Right lobe of liver (tissue), 6 donors: ENCODE data around the gene GPC5. TPM values are rescaled to one million over a fixed set of nuclear protein-coding genes. Genes with fewer than 3 reads are reported as not detected.

Experiments
- ATAC-seq, 4 donors: fragments of 200-7000 bp; cut with Tn5 transposase; one replicate each; pipeline ENCODE4 v1.9.1; 2020; ENCODE audit warnings: mild to moderate bottlenecking in 4 of 4, moderate library complexity in 4 of 4
- DNase-seq, 3 donors: peaks; one replicate each; pipeline ENCODE4 v3.0.0-alpha.2; 2020
- H3K27ac ChIP-seq, 3 donors: fragments of 200-600 bp; one replicate each; pipeline ENCODE4 v1.8.0; 2022
- H3K27me3 ChIP-seq, 2 donors: fragments of 200-600 bp; one replicate each; pipeline ENCODE4 v1.8.0; 2022
- H3K36me3 ChIP-seq, 4 donors: fragments of 200-600 bp; sonication (generic) in 1 of 4; one replicate each; pipeline versions ENCODE4 v1.5.1 to v1.8.0; 2017 to 2022; ENCODE audit warnings: control low read depth in 1 of 4
- H3K4me1 ChIP-seq, 4 donors: fragments of 200-600 bp; sonication (generic) in 1 of 4; one replicate each; pipeline versions ENCODE4 v1.5.1 to v1.8.0; 2017 to 2022; ENCODE audit warnings: control low read depth in 1 of 4
- H3K4me3 ChIP-seq, 3 donors: fragments of 200-600 bp; one replicate each; pipeline ENCODE4 v1.8.0; 2022
- H3K9me3 ChIP-seq, 4 donors: fragments of 200-600 bp; sonication (generic) in 1 of 4; one replicate each; pipeline versions ENCODE4 v1.5.1 to v1.8.0; 2017 to 2022; ENCODE audit warnings: control low read depth in 1 of 4
- POLR2A ChIP-seq: fragments of 450-650 bp; IDR thresholded peaks from one replicate; pipeline ENCODE4 v1.6.1; 2017; ENCODE audit warnings: antibody characterized with exemption, mild to moderate bottlenecking
- WGBS: methylation state at CpG from one replicate; pipeline ENCODE4 v1.1.6; 2018; ENCODE audit warnings: low coverage, low lambda C conversion rate; ENCODE audit not compliant: insufficient coverage; ENCODE audit errors: missing lambda C conversion rate; 5-methylcytosine and 5-hydroxymethylcytosine counted together
- intact Hi-C, 2 donors: fragments of 100-400 bp; cut with DNase I; formaldehyde crosslinking; loops; one replicate each; pipeline versions ENCODE4 v1.11.2 to v1.14.1; 2022
- total RNA-seq, 6 experiments: library from RNA; depleted of rRNA in 2 of 6; stranded (reverse); fragments of >200 nt in 2 of 6; fragmentation: NEBNext Ultra II Directional in 3 of 6; extraction: Animal tissue kit (Norgen Biotek cat#: 25700) in 3 of 6; gene quantifications; one replicate each; pipeline versions ENCODE4 v1.1.0 to v1.2.4, GENCODE V29; 2016 to 2023
- TF ChIP-seq, protein P1 (sequence below), 4 donors: fragments of 200-600 bp in 3 of 4; fragments of 450-650 bp in 1 of 4; IDR thresholded peaks; one replicate each; pipeline versions ENCODE4 v1.5.1 to v1.8.0; 2016 to 2022; ENCODE audit warnings: antibody characterized with exemption in 4 of 4, mild to moderate bottlenecking in 2 of 4
- donor health status: DM: no; HTN: yes; CAD: no.
- donor health status: DM: no; HTN: no; CAD: no.
- donor health status: DM: no; HTN: no; CAD: no.
- donor health status: DM: no; HTN: yes; CAD: no.
- donor health status: DM: no; HTN: yes; CAD: no.

GPC5 gene
- total RNA-seq, 6 experiments from 2014 or later: 0.12 to 0.99 (median 0.66) TPM

DNA sequence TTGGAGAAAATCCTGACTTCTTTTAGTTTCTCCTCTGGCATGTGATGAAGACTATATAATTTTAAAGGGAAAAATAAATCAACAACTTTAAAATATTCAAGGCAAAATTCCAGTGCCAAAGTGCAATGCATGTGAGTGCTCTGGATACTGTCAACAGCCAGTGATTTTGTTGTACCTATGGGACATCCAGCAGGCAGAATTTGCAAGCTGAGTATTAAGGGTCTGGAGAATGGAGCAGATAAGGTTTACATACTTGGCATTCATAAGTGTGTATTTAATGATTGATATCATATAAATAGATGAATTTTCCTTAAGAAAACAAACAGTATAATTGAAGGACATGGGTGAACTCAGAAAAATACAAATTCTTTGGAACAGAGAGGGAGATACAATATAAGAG, 703.4 kb downstream of the GPC5 start:
- Histone ChIP-seq H3K27ac (no peak overlapping the region), H3K36me3 (no peaks in the 10 kb centered on the region), H3K27me3 (no peaks in the 10 kb centered on the region), H3K4me3 (no peak overlapping the region), H3K9me3 (no peaks in the 10 kb centered on the region), H3K4me1 (no peaks in the 10 kb centered on the region)
- DNase-seq (no peak), ATAC-seq (no peak)
- TF ChIP-seq, protein P1, sequence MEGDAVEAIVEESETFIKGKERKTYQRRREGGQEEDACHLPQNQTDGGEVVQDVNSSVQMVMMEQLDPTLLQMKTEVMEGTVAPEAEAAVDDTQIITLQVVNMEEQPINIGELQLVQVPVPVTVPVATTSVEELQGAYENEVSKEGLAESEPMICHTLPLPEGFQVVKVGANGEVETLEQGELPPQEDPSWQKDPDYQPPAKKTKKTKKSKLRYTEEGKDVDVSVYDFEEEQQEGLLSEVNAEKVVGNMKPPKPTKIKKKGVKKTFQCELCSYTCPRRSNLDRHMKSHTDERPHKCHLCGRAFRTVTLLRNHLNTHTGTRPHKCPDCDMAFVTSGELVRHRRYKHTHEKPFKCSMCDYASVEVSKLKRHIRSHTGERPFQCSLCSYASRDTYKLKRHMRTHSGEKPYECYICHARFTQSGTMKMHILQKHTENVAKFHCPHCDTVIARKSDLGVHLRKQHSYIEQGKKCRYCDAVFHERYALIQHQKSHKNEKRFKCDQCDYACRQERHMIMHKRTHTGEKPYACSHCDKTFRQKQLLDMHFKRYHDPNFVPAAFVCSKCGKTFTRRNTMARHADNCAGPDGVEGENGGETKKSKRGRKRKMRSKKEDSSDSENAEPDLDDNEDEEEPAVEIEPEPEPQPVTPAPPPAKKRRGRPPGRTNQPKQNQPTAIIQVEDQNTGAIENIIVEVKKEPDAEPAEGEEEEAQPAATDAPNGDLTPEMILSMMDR (IDR thresholded peaks at IDR 0.05): no peak
- no peak for TF ChIP-seq POLR2A
- intact Hi-C loops: no loop called here

DNA sequence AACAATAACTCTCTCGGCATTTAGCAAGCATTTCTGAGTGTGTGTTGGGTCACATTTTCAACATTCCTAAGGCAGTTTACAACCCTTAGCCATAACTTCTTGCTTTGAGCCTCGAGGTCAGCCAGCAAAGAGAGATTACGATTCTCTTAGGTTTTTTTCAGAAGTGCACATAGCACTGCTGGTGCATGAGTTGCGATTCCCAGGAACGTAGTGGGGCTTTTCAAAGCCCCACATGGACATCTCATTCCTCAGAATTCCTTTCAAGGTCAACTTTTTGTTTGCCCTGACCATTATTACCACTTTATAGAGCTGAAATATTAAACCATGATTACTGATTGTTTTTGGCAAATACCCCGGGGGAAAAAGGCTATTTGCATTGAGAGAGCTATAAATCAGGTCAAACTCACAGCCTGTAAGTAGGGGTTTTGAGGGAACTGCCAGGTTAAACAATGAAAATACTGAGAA, 705.3 kb downstream of the GPC5 start:
- ATAC-seq: no peak
- no peak for DNase-seq
- WGBS: 41% methylated on average over 6 of the region's 6 CpGs
- no peak for TF ChIP-seq POLR2A
- TF ChIP-seq, protein P1 (IDR thresholded peaks at IDR 0.05): no peak
- no peaks in the 10 kb centered on the region for H3K4me1 ChIP-seq
- H3K27me3 ChIP-seq: no peaks in the 10 kb centered on the region
- H3K36me3 ChIP-seq: no peaks in the 10 kb centered on the region
- intact Hi-C loops: no loop called here
- no peak overlapping the region for H3K27ac ChIP-seq
- no peak overlapping the region for H3K4me3 ChIP-seq
- H3K9me3 ChIP-seq: no peaks in the 10 kb centered on the region

DNA sequence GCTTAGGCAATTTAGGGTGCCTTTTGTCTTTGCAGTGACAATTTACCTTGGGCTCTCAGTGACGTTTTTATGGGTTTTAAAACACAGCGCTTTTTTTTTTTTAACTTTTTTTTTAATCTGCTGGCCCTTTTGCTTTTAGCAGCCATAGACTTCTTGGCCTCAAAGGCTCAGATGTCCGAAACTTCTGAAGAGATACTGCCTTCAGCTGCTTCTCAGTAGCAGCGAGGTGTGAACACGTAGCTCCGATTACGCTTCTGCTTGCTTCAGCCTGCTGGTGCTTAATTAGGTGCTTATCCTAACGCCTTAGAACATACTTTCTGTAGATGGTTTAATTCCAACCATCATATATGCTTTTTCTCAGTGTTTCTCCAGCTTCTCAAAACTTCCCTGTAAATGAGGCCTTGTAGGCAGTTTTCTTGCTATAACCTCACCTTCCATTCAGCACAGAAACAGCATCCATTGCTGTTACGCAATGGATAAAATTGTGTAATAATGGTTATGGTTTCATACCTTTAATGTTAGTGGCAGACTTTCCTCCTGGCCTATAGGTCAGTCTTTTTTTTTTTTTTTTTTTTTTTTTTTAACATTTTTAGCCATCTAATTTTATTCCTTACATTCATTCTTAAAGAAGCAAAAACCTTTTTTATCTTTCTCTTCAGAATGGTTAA, 723.9 kb downstream of the GPC5 start:
- H3K4me3 ChIP-seq: no peak overlapping the region
- H3K9me3 ChIP-seq: no peaks in the 10 kb centered on the region
- TF ChIP-seq, protein P1 (IDR thresholded peaks at IDR 0.05): no peak
- no peak for TF ChIP-seq POLR2A
- ATAC-seq (no peak), DNase-seq (no peak)
- intact Hi-C loops: no loop called here
- H3K27ac ChIP-seq: no peak overlapping the region
- H3K36me3 ChIP-seq: no peaks in the 10 kb centered on the region
- no peaks in the 10 kb centered on the region for H3K27me3 ChIP-seq
- H3K4me1 ChIP-seq: no peaks in the 10 kb centered on the region
- WGBS: 89% methylated on average over 9 of the region's 9 CpGs

DNA sequence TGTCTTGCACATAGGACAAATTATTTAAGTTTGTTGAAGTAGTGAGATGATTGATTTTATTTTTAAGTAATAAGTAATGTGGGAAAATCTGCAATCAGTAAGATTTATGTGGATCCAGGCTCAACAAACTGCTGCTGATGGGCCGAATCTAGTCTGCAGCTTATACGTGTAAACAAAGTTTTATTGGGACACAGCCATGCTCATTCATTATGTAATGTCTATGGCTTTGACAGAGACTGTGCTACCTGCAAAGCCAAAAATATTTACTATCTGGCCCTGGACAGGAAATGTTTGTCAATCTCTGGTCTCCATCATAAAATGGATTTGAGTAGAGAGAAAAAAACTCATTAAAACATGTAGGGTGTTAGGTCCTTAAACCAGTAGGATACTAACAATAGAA, 728.0 kb downstream of the GPC5 start:
- 3% methylated on average over 2 of the region's 2 CpGs for WGBS
- Histone ChIP-seq H3K4me3 (no peak overlapping the region), H3K27me3 (no peaks in the 10 kb centered on the region), H3K36me3 (no peaks in the 10 kb centered on the region), H3K4me1 (no peaks in the 10 kb centered on the region), H3K27ac (no peak overlapping the region), H3K9me3 (no peaks in the 10 kb centered on the region)
- ATAC-seq: peak; percentile 50 to 72 (median 58)
- DNase-seq: no peak
- intact Hi-C loops: no loop called here
- no peak for TF ChIP-seq POLR2A
- TF ChIP-seq, protein P1 (IDR thresholded peaks at IDR 0.05): no peak
